ENCODE data around the gene SRCIN1. TPM values are rescaled to one million over a fixed set of nuclear protein-coding genes. Genes with fewer than 3 reads are reported as not detected.

The SRCIN1 gene
- total RNA-seq, 1 experiment from 2014 or later = 2.6 TPM

DNA sequence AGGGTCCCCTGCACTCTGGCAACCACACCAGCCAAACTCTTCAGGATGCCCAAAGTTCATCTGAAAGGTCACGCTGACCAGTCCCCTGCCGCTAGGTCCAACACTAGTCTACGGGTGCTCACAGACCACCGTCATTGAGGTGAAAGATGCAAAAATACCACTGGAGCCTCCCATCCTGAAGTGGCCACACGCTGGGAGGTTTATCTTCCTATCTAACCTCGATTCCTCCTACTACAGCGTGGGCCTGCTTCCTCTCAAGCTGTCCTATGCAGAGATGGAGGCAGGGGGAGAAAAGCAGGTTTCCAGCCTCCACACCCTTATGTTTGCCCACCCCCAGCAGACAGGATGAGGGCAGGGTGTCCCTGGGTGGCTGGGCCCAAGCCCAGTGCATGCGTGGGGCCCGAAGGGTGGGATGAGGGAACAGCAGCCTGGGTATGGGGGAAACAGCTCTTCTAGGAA is 6.3 kb downstream of the SRCIN1 start:
- no peak for ATAC-seq
- Histone ChIP-seq H4K20me1 (ENCODE audit: low read length) (no peaks in the 10 kb centered on the region), H3K27me3 (ENCODE audit: low read length) (no peaks in the 10 kb centered on the region), H3F3A (ENCODE audit: low read length, unreplicated experiment) (no peaks in the 10 kb centered on the region), H3K4me2 (ENCODE audit: low read length) (no peak overlapping the region), H3K79me2 (ENCODE audit: low read length) (no peaks in the 10 kb centered on the region), H3K9ac (ENCODE audit: low read length) (no peak overlapping the region), H2AFZ (ENCODE audit: low read length) (no peak overlapping the region), H3K27ac (ENCODE audit: low read length) (no peak overlapping the region), H3K9me2 (replicated peaks; ENCODE audit: low read length) (no peaks in the 10 kb centered on the region), H3K9me3 (ENCODE audit: low read length) (no peaks in the 10 kb centered on the region), H3K4me1 (ENCODE audit: insufficient read depth, low read length) (no peaks in the 10 kb centered on the region), H3K4me3 (ENCODE audit: low read length) (no peak overlapping the region), H3K36me3 (ENCODE audit: low read depth, low read length) (no peaks in the 10 kb centered on the region)
- intact Hi-C loops (cut with micrococcal nuclease) = no loop called here
- TF ChIP-seq, protein P1, sequence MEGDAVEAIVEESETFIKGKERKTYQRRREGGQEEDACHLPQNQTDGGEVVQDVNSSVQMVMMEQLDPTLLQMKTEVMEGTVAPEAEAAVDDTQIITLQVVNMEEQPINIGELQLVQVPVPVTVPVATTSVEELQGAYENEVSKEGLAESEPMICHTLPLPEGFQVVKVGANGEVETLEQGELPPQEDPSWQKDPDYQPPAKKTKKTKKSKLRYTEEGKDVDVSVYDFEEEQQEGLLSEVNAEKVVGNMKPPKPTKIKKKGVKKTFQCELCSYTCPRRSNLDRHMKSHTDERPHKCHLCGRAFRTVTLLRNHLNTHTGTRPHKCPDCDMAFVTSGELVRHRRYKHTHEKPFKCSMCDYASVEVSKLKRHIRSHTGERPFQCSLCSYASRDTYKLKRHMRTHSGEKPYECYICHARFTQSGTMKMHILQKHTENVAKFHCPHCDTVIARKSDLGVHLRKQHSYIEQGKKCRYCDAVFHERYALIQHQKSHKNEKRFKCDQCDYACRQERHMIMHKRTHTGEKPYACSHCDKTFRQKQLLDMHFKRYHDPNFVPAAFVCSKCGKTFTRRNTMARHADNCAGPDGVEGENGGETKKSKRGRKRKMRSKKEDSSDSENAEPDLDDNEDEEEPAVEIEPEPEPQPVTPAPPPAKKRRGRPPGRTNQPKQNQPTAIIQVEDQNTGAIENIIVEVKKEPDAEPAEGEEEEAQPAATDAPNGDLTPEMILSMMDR (conservative IDR thresholded peaks at IDR 0.05; ENCODE audit: low read depth, low read length) = no peak
- TF ChIP-seq EZH2 (IDR thresholded peaks at IDR 0.05; ENCODE audit: low read length, unreplicated experiment) (no peak), EZH2phosphoT487 (IDR thresholded peaks at IDR 0.05; ENCODE audit: borderline replicate concordance, low read length) (no peak)
- ChIA-PET CTCF (no interaction called here), POLR2A (ENCODE audit: unreplicated experiment) (no interaction called here)
- no peak for DNase-seq
- no TSS peak for BruUV-seq (replicated peaks)

DNA sequence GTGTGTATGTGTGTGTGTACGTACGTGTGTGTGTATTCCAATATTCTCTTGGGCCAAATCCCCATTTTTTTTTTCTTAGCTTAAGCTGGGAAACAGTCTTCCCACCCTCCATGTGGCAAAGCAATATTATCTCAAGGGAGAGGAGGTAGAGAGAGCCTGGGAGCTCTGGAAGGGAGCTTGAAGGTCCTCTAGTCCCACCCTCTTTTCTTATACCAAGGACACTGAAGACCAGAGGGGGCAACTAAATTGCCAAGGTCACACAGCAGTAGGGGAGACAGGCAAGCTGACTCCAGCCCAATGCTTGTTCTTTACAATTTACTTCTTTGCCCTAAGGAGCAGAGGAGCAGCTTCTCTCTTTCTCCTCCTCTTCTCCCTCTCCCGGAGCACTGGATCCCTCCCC is 6.8 kb downstream of the SRCIN1 start:
- Histone ChIP-seq H3K9me2 (replicated peaks; ENCODE audit: low read length) (no peaks in the 10 kb centered on the region), H3K4me3 (ENCODE audit: low read length) (no peak overlapping the region), H4K20me1 (ENCODE audit: low read length) (no peaks in the 10 kb centered on the region), H3K36me3 (ENCODE audit: low read depth, low read length) (no peaks in the 10 kb centered on the region), H3K9ac (ENCODE audit: low read length) (no peak overlapping the region), H3K9me3 (ENCODE audit: low read length) (no peaks in the 10 kb centered on the region), H3F3A (ENCODE audit: low read length, unreplicated experiment) (no peaks in the 10 kb centered on the region), H3K27me3 (ENCODE audit: low read length) (no peaks in the 10 kb centered on the region), H3K27ac (ENCODE audit: low read length) (no peak overlapping the region), H3K79me2 (ENCODE audit: low read length) (no peaks in the 10 kb centered on the region), H3K4me2 (ENCODE audit: low read length) (no peak overlapping the region), H3K4me1 (ENCODE audit: insufficient read depth, low read length) (no peaks in the 10 kb centered on the region), H2AFZ (ENCODE audit: low read length) (no peak overlapping the region)
- TF ChIP-seq, protein P1 (conservative IDR thresholded peaks at IDR 0.05; ENCODE audit: low read depth, low read length) = no peak
- no peak for TF ChIP-seq EZH2phosphoT487 (IDR thresholded peaks at IDR 0.05; ENCODE audit: borderline replicate concordance, low read length)
- CTCF ChIA-PET = no interaction called here
- no peak for DNase-seq
- no TSS peak for BruUV-seq (replicated peaks)
- POLR2A ChIA-PET (ENCODE audit: unreplicated experiment) = no interaction called here
- ATAC-seq = no peak
- intact Hi-C loops (cut with micrococcal nuclease) = no loop called here

DNA sequence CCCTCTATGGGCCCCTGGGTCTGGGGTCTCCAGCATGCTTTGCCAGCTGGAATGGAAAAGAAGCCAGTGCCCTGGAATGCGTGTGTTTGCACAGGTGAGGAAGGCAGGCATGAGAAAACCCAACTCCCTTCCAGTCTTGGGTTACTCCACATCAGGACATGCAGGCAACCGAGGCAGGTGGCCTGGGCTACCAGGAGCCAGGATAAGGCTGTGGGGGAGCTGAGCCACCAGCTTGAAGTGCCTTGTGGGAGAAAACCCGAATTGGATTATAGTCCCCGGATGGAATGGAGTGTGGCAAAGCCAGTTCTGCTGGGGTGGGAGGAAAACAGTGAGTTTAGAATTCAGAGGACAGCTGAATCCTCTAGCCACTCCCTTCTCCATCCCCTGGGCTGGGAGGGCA is 7.2 kb downstream of the SRCIN1 start:
- Histone ChIP-seq H3K9me3 (ENCODE audit: low read length) (no peaks in the 10 kb centered on the region), H3K79me2 (ENCODE audit: low read length) (no peaks in the 10 kb centered on the region), H3K9ac (ENCODE audit: low read length) (no peak overlapping the region), H3K4me1 (ENCODE audit: insufficient read depth, low read length) (no peaks in the 10 kb centered on the region), H3F3A (ENCODE audit: low read length, unreplicated experiment) (no peaks in the 10 kb centered on the region), H2AFZ (ENCODE audit: low read length) (no peak overlapping the region), H3K4me3 (ENCODE audit: low read length) (no peak overlapping the region), H3K9me2 (replicated peaks; ENCODE audit: low read length) (no peaks in the 10 kb centered on the region), H3K27ac (ENCODE audit: low read length) (no peak overlapping the region), H3K27me3 (ENCODE audit: low read length) (no peaks in the 10 kb centered on the region), H3K36me3 (ENCODE audit: low read depth, low read length) (no peaks in the 10 kb centered on the region), H4K20me1 (ENCODE audit: low read length) (no peaks in the 10 kb centered on the region), H3K4me2 (ENCODE audit: low read length) (no peak overlapping the region)
- intact Hi-C loops (cut with micrococcal nuclease) = no loop called here
- DNase-seq = peak; percentile 76
- TF ChIP-seq, protein P1 (conservative IDR thresholded peaks at IDR 0.05; ENCODE audit: low read depth, low read length) = no peak
- TF ChIP-seq EZH2phosphoT487 (IDR thresholded peaks at IDR 0.05; ENCODE audit: borderline replicate concordance, low read length) = no peak
- no peak for TF ChIP-seq EZH2 (IDR thresholded peaks at IDR 0.05; ENCODE audit: low read length, unreplicated experiment)
- ATAC-seq = peak; percentile 74
- BruUV-seq (replicated peaks) = no TSS peak
- POLR2A ChIA-PET (ENCODE audit: unreplicated experiment) = no interaction called here
- CTCF ChIA-PET = no interaction called here

Measured in PC-3 (cell line).